Endothelial cell of umbilical vein (primary cell): ENCODE results near the gene AGRP. TPM values are rescaled to one million over a fixed set of nuclear protein-coding genes. Genes with fewer than 3 reads are reported as not detected.

Source experiments
- BruUV-seq: library from RNA; stranded (reverse); fragments of 400-500 nt; replicated peaks from 2 replicates; lab custom pipeline; 2021; lab: Mats Ljungman, UMichigan
- CTCF ChIA-PET: fragments of 300-600, 350-600 bp; sonication (Branson Sonifier 250); formaldehyde crosslinking; loops from one replicate; lab custom pipeline; 2021; ENCODE audit warnings: antibody characterized with exemption, inconsistent platforms; lab: Charles Lee
- POLR2A ChIA-PET: fragments of 300-600, 350-600 bp; sonication (Branson Sonifier 250); formaldehyde crosslinking; loops from one replicate; lab custom pipeline; 2021; ENCODE audit warnings: antibody characterized with exemption, inconsistent platforms; lab: Charles Lee
- DNase-seq: peaks from one replicate; pipeline ENCODE4 v3.0.0-alpha.2; 2011; ENCODE audit warnings: low read depth, low spot score
- FAIRE-seq: peaks from 2 replicates; lab custom pipeline; 2011; peaks lifted over from hg19 to GRCh38; lab: Jason Lieb, UNC
- H2AFZ ChIP-seq: 2 replicates; pipeline ENCODE4 v1.6.0; 2012; ENCODE audit warnings: low read depth, low read length, control low read depth, inconsistent platforms
- H3K27ac ChIP-seq: 2 replicates; pipeline ENCODE4 v1.5.1; 2011; ENCODE audit warnings: low read depth, mild to moderate bottlenecking, control low read depth, low read length, moderate library complexity; ENCODE audit not compliant: insufficient read depth
- H3K27me3 ChIP-seq, 2 experiments: 2 replicates each; pipeline versions ENCODE4 v1.6.0 to v1.6.1; 2011; ENCODE audit warnings: low read length in 2 of 2, mixed read lengths in 1 of 2; ENCODE audit not compliant: control insufficient read depth in 2 of 2, insufficient read depth in 2 of 2
- H3K36me3 ChIP-seq, 2 experiments: 2 replicates in 1 of 2; 3 replicates in 1 of 2; pipeline ENCODE4 v1.5.1; 2011; ENCODE audit warnings: low read length in 2 of 2, mild to moderate bottlenecking in 1 of 2, moderate library complexity in 1 of 2; ENCODE audit not compliant: control insufficient read depth in 2 of 2, insufficient read depth in 2 of 2; ENCODE audit errors: extremely low read depth in 1 of 2
- H3K4me1 ChIP-seq: 3 replicates; pipeline ENCODE4 v1.5.1; 2011; ENCODE audit warnings: mild to moderate bottlenecking, low read length; ENCODE audit not compliant: control insufficient read depth, insufficient read depth; ENCODE audit errors: extremely low read depth
- H3K4me2 ChIP-seq: 2 replicates; pipeline ENCODE4 v1.6.1; 2011; ENCODE audit warnings: low read length, control low read depth, mixed read lengths; ENCODE audit not compliant: insufficient read depth
- H3K4me3 ChIP-seq, 3 experiments: fragments of 200-600 bp in 1 of 3; sonication (generic), shearing (Covaris generic) in 1 of 3; replicated peaks in 1 of 3; 2 replicates each; pipeline ENCODE4 v1.5.1; 2011 to 2016; ENCODE audit warnings: control low read depth in 3 of 3, low read length in 3 of 3, mild to moderate bottlenecking in 2 of 3, inconsistent platforms in 1 of 3, low read depth in 1 of 3, moderate library complexity in 1 of 3; ENCODE audit not compliant: insufficient read depth in 1 of 3
- H3K79me2 ChIP-seq: 2 replicates; pipeline ENCODE4 v1.6.0; 2012; ENCODE audit warnings: low read length, inconsistent platforms; ENCODE audit not compliant: control insufficient read depth, insufficient read depth
- H3K9ac ChIP-seq: replicated peaks from 2 replicates; pipeline ENCODE3; 2011; ENCODE audit warnings: low read length, control low read depth; ENCODE audit not compliant: insufficient read depth; ENCODE audit errors: extremely low read depth
- H3K9me1 ChIP-seq: replicated peaks from 3 replicates; pipeline ENCODE4 v1.6.0; 2011; ENCODE audit warnings: mild to moderate bottlenecking, low read length; ENCODE audit not compliant: control insufficient read depth, insufficient read depth; ENCODE audit errors: extremely low read depth
- H3K9me3 ChIP-seq: replicated peaks from 2 replicates; pipeline ENCODE4 v1.5.1; 2012; ENCODE audit warnings: low read length, inconsistent platforms; ENCODE audit not compliant: control insufficient read depth, insufficient read depth
- H4K20me1 ChIP-seq: replicated peaks from 2 replicates; pipeline ENCODE3; 2011; ENCODE audit warnings: mild to moderate bottlenecking, low read length; ENCODE audit not compliant: control insufficient read depth, insufficient read depth; ENCODE audit errors: extremely low read depth
- FOS ChIP-seq: IDR thresholded peaks from 2 replicates; pipeline ENCODE4 v1.6.1; 2011; ENCODE audit warnings: mild to moderate bottlenecking, low read length, moderate library complexity, borderline replicate concordance; ENCODE audit not compliant: insufficient read depth
- MYC ChIP-seq: IDR thresholded peaks from one replicate; pipeline ENCODE4 v1.6.1; 2011; ENCODE audit warnings: mild to moderate bottlenecking, low read depth, low read length
- POLR2A ChIP-seq: IDR thresholded peaks from 2 replicates; pipeline ENCODE4 v1.6.1; 2012; ENCODE audit warnings: low read depth, mild to moderate bottlenecking, control low read depth, low read length
- POLR2AphosphoS5 ChIP-seq: IDR thresholded peaks from 2 replicates; pipeline ENCODE4 v1.6.1; 2012; ENCODE audit warnings: low read depth, mild to moderate bottlenecking, control low read depth, low read length, moderate library complexity; ENCODE audit not compliant: insufficient read depth
- dilution Hi-C: fragments of 300-500 bp; cut with MboI; formaldehyde crosslinking; loops from one replicate; pipeline ENCODE4 v1.15.0; 2019; ENCODE audit warnings: low sequenced_read_pairs; ENCODE audit not compliant: extremely low pct_ligation_motif_present
- intact Hi-C: fragments of 100-400 bp; cut with micrococcal nuclease; formaldehyde crosslinking; loops from one replicate; pipeline ENCODE4 v1.10.0; 2022
- polyA plus RNA-seq, 4 experiments: library from polyadenylated mRNA; depleted of rRNA in 3 of 4; stranded (reverse) in 3 of 4; unstranded in 1 of 4; fragments of >200 nt; gene quantifications; 2 replicates each; pipeline versions ENCODE4 v1.2.1 to v1.2.3, GENCODE V29; 2011 to 2012; ENCODE audit warnings: missing spikeins in 1 of 4
- total RNA-seq: library from RNA; stranded (reverse); gene quantifications from 2 replicates; pipeline ENCODE4 v1.2.3, GENCODE V29; 2021
- TF ChIP-seq, protein P1 (sequence below), 2 donors: IDR thresholded peaks; 1 replicate in 1 of 2; 2 replicates in 1 of 2; pipeline ENCODE4 v1.5.1; 2011; ENCODE audit warnings: low read length in 2 of 2, mild to moderate bottlenecking in 2 of 2, moderate library complexity in 2 of 2, control low read depth in 1 of 2, inconsistent platforms in 1 of 2, low read depth in 1 of 2; ENCODE audit not compliant: insufficient read depth in 1 of 2; ENCODE audit errors: extremely low read depth in 1 of 2

AGRP gene
- total and polyA plus RNA-seq, 2 donors (not counting 3 experiments of a cell fraction or from before 2014, with no cell fraction given) = not detected

DNA sequence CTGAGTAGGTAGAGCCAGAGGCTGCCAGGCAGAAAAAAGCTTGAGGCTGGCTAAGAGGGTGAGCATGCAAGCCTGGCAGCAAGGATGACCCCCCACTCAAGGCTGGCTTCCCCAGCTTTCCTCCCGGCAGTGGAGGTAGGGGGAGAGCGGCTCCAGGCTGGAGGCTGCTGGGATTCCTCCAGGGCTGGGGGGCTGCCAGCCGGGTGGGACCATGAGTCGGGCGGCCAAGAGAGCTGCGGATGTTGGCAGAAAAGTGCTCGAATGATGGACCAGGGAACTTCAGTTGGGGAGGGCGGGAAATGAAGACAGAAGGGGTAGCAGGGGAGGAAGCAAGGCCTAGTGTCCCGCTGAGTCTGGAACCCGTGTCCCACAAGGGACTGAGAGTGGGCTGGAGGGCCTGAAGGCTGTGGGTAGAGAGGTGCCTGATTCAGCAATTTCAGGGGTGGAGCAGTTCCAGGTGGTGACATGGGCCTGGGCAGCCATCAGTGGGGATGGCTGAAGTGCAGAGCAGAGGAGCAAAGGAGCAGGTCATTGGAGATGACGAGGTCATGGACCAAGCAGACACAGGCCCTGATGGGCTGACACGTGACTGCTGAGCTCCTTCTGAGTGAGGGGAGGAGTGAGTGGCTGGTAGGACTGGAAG, 32.2 kb downstream of the AGRP start:
- no peak overlapping the region for H3K9ac ChIP-seq
- no peak overlapping the region for H3K4me3 ChIP-seq
- H3K79me2 ChIP-seq = no peaks in the 10 kb centered on the region
- intact Hi-C loops = no loop called here
- TF ChIP-seq POLR2A = no peak
- TF ChIP-seq, protein P1, sequence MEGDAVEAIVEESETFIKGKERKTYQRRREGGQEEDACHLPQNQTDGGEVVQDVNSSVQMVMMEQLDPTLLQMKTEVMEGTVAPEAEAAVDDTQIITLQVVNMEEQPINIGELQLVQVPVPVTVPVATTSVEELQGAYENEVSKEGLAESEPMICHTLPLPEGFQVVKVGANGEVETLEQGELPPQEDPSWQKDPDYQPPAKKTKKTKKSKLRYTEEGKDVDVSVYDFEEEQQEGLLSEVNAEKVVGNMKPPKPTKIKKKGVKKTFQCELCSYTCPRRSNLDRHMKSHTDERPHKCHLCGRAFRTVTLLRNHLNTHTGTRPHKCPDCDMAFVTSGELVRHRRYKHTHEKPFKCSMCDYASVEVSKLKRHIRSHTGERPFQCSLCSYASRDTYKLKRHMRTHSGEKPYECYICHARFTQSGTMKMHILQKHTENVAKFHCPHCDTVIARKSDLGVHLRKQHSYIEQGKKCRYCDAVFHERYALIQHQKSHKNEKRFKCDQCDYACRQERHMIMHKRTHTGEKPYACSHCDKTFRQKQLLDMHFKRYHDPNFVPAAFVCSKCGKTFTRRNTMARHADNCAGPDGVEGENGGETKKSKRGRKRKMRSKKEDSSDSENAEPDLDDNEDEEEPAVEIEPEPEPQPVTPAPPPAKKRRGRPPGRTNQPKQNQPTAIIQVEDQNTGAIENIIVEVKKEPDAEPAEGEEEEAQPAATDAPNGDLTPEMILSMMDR (IDR thresholded peaks at IDR 0.05; ENCODE audit: extremely low read depth in 1 of 2, insufficient read depth in 1 of 2, low read depth in 1 of 2, low read length in 2 of 2) = no peak
- TF ChIP-seq POLR2AphosphoS5 = no peak
- no peak for TF ChIP-seq MYC
- TF ChIP-seq FOS = no peak
- no peaks in the 10 kb centered on the region for H3K9me3 ChIP-seq
- DNase-seq = no peak
- no peaks in the 10 kb centered on the region for H3K4me1 ChIP-seq
- H4K20me1 ChIP-seq = no peaks in the 10 kb centered on the region
- ChIA-PET POLR2A (no interaction called here), CTCF (interaction anchor here (1.6 to 3.2 kb wide), 4 partner anchors 9 to 190 kb away, joined by 4 to 15 read pairs (median 10); no protein-coding TSS in a partner anchor)
- dilution Hi-C loops = no loop called here
- H3K4me2 ChIP-seq = no peak overlapping the region
- H3K9me1 ChIP-seq = no peaks in the 10 kb centered on the region
- BruUV-seq = TSS peak; percentile 13
- H3K36me3 ChIP-seq = peaks cover 0 to 29% of the 10 kb centered on the region in 2 experiments
- no peak overlapping the region for H3K27ac ChIP-seq
- H2AFZ ChIP-seq = no peak overlapping the region
- no peaks in the 10 kb centered on the region for H3K27me3 ChIP-seq
- FAIRE-seq = no peak
